Lung (tissue), 12 donors: ENCODE data around the gene TAAR1. TPM values are rescaled to one million over a fixed set of nuclear protein-coding genes. Genes with fewer than 3 reads are reported as not detected.

Source experiments
- ATAC-seq: fragments of 200-7000 bp; cut with Tn5 transposase; one replicate; pipeline ENCODE4 v1.9.1; 2020; ENCODE audit warnings: moderate number of reproducible peaks; ENCODE audit not compliant: insufficient read depth, low FRiP score
- DNase-seq, 3 donors: peaks; one replicate each; pipeline ENCODE4 v3.0.0-alpha.2; 2013 to 2017
- H3K27ac ChIP-seq, 2 donors: one replicate each; pipeline ENCODE4 v1.5.1; 2013; ENCODE audit warnings: mild to moderate bottlenecking in 2 of 2, moderate library complexity in 2 of 2, control low read depth in 1 of 2, inconsistent platforms in 1 of 2, low read depth in 1 of 2, low read length in 1 of 2
- H3K27me3 ChIP-seq, 3 donors: one replicate each; pipeline ENCODE4 v1.5.1; 2013; ENCODE audit warnings: low read length in 2 of 3; ENCODE audit not compliant: control insufficient read depth in 3 of 3, insufficient read depth in 3 of 3
- H3K36me3 ChIP-seq, 4 donors: one replicate each; pipeline ENCODE4 v1.5.1; 2013; ENCODE audit warnings: low read length in 4 of 4, mild to moderate bottlenecking in 1 of 4, moderate library complexity in 1 of 4; ENCODE audit not compliant: control insufficient read depth in 4 of 4, insufficient read depth in 4 of 4
- H3K4me1 ChIP-seq, 5 donors: one replicate each; pipeline ENCODE4 v1.5.1; 2013; ENCODE audit warnings: low read length in 5 of 5, mild to moderate bottlenecking in 2 of 5, moderate library complexity in 1 of 5; ENCODE audit not compliant: control insufficient read depth in 5 of 5, insufficient read depth in 5 of 5
- H3K4me3 ChIP-seq: one replicate; pipeline ENCODE4 v1.5.1; 2013; ENCODE audit warnings: mild to moderate bottlenecking, control low read depth, moderate library complexity
- H3K9ac ChIP-seq, 2 donors: one replicate each; pipeline ENCODE4 v1.5.1; 2013; ENCODE audit warnings: low read length in 2 of 2, control low read depth in 1 of 2; ENCODE audit not compliant: insufficient read depth in 1 of 2
- H3K9me3 ChIP-seq, 4 donors: one replicate each; pipeline ENCODE4 v1.5.1; 2013; ENCODE audit warnings: low read length in 3 of 4, mild to moderate bottlenecking in 1 of 4, moderate library complexity in 1 of 4; ENCODE audit not compliant: control insufficient read depth in 4 of 4, insufficient read depth in 3 of 4
- CTCF ChIP-seq: IDR thresholded peaks from 2 replicates; pipeline ENCODE4 v1.5.1; 2012; ENCODE audit warnings: mild to moderate bottlenecking; ENCODE audit errors: control extremely low read depth, extremely low read depth
- WGBS, 2 donors: extraction: QIAGEN DNeasy Blood & Tissue Kit; methylation state at CpG; one replicate each; pipeline ENCODE4 v1.1.7; 2013; 5-methylcytosine and 5-hydroxymethylcytosine counted together
- polyA plus RNA-seq, 2 donors: library from polyadenylated mRNA; stranded (reverse); fragments of 200-250 nt; gene quantifications; one replicate each; pipeline ENCODE4 v1.2.1, GENCODE V29; 2013
- total RNA-seq, 2 donors: library from RNA; depleted of rRNA in 1 of 2; stranded (reverse); fragments of >200 nt in 1 of 2; gene quantifications; one replicate each; pipeline ENCODE4 v1.2.1, GENCODE V29; 2014 to 2021
- donor health status: control.
- donor health status: control.
- donor health status: Bipolar disorder and iron deficiency.
- donor health status: healthy.
- donor health status: DM: yes; HTN: yes; CAD: no.

The TAAR1 gene
- total and polyA plus RNA-seq, 4 donors = 0.06 TPM; not detected in 3

- no peaks in the 10 kb centered on the region for H3K27me3 ChIP-seq
- H3K36me3 ChIP-seq = no peaks in the 10 kb centered on the region
- TF ChIP-seq CTCF = peak; percentile 22
- 3 to 6% methylated on average over 4 of the region's 4 CpGs for whole genome bisulfite sequencing, 2 donors
- ATAC-seq (peak; percentile 84), DNase-seq (peak in 2 of 3 donors; percentile 45 to 59)
- H3K9me3 ChIP-seq = no peaks in the 10 kb centered on the region
- H3K4me3 ChIP-seq = no peak overlapping the region
- H3K4me1 ChIP-seq = no peaks in the 10 kb centered on the region
- H3K9ac ChIP-seq = no peak overlapping the region
- H3K27ac ChIP-seq = no peak overlapping the region
Measured at GRCh38 chr6:132669690-132670291, 10.8 kb upstream of the TAAR1 start.

DNA sequence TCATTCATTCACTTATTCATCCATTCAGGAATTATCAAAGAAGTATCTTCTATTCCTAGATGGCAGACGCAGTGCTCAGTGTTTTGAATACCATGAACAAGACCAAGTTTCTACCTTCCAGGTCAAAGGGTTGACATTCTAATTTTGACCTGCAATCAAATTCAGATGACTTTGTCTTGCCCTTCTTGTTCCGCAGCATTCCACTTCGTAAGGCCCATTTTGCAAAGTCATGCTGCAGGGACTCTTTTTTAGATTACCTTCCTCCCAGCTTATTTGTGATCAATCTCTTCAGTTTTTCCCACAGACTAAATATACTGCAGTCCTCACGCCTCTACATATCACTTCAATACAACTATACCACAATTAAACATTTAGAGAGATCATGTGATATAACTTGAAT is 7.1 kb upstream of the TAAR1 start:
- TF ChIP-seq CTCF = no peak
- Histone ChIP-seq H3K9ac (no peak overlapping the region), H3K36me3 (no peaks in the 10 kb centered on the region), H3K4me1 (no peaks in the 10 kb centered on the region), H3K27ac (no peak overlapping the region), H3K4me3 (no peak overlapping the region), H3K9me3 (no peaks in the 10 kb centered on the region), H3K27me3 (no peaks in the 10 kb centered on the region)
- no peak for ATAC-seq
- no peak for DNase-seq
- WGBS, 2 donors = 89 to 92% methylated on average over 4 of the region's 4 CpGs

DNA sequence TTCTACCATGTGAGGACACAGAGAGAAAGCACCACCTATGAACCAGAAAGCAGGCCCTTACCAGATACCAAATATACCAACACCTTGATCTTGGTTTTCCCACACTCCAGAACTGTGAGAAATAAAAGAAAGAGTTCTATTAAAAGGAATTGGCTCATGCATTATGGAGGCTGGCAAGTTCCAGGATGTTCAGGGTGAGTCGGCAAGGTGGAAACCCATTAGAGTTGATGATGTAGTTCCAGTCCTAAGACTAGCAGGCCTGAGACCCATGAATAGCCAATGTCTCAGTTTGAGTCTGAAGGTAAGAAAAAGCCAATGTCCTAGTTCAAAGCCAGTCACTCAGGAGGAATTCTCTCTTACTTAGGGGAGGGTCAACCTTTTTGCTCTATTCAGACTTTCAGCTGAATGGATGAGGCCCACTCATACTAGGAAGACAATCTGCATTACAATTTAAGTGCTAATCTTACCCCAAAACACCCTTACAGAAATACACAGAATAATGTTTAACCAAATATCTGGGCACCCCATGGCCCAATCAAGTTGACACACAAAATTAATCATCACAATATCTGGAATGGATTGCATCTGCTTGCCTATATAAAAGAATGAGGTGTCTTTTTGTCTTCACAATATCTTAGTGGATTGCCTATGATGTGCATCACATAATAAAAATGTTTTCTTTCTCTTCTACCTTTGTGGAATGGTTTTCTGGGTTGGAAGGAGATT is 5.5 kb upstream of the TAAR1 start:
- no peak overlapping the region for H3K27ac ChIP-seq
- H3K27me3 ChIP-seq = no peaks in the 10 kb centered on the region
- H3K36me3 ChIP-seq = no peaks in the 10 kb centered on the region
- no peak overlapping the region for H3K4me3 ChIP-seq
- TF ChIP-seq CTCF = no peak
- 91 to 100% methylated on average over 1 of the region's 1 CpG for WGBS, 2 donors
- ATAC-seq (no peak), DNase-seq (no peak)
- H3K9ac ChIP-seq = no peak overlapping the region
- H3K4me1 ChIP-seq = no peaks in the 10 kb centered on the region
- H3K9me3 ChIP-seq = no peaks in the 10 kb centered on the region
